ENCODE results near the gene GMDS. TPM values are rescaled to one million over a fixed set of nuclear protein-coding genes. Genes with fewer than 3 reads are reported as not detected.

GMDS gene
- total and polyA plus RNA-seq, 2 of the 13 experiments (the other 11 are each of a cell fraction or from before 2014, with no cell fraction given): 64.4 to 112 TPM

DNA sequence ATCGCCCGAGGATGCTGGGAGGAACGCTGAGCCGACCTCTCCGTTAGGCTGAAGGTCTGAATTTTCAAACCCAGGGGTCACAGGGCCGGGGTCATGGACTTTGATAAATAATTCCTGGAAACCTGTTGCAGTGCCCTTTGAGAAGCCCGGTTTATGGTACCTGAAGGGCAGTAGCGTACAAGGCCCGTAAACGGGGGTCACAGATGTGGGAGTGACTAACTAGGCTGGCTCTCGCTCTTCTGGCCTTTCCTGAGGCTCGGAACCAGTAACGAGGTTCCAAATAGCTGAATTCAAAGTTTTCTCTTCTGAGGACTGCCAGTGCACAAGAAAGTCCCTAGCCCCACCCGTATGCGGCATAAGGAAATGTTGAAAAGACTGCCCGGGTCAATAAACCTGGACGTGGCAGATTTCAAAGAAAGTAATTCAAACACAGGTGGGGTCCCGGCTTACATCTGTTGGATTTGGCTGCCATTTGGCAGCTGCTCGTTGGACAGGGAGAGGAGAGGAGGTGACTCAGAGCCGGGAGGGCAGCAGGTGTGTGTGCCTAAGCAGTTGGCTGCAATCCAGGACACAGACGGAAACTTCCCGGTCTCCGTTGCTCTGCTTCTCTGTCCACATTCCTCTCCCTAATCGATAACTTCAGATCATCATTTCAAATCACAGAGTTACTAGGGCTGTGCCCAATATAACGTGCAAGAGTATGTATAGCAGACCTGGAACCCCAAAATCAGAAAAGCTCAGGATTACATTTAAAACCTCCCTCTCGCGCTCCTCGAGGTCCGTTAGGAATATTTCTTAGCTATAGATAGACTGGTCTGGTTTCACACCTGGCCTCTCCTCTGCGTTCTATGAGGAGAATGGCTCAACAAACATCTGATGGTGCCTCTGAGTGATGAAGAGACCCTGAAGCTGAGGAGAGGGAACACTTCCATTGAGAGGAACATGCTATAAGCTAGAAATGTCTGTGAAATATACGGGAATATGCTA, 765 bp upstream of the GMDS start (continued):
- TF ChIP-seq, protein P1, sequence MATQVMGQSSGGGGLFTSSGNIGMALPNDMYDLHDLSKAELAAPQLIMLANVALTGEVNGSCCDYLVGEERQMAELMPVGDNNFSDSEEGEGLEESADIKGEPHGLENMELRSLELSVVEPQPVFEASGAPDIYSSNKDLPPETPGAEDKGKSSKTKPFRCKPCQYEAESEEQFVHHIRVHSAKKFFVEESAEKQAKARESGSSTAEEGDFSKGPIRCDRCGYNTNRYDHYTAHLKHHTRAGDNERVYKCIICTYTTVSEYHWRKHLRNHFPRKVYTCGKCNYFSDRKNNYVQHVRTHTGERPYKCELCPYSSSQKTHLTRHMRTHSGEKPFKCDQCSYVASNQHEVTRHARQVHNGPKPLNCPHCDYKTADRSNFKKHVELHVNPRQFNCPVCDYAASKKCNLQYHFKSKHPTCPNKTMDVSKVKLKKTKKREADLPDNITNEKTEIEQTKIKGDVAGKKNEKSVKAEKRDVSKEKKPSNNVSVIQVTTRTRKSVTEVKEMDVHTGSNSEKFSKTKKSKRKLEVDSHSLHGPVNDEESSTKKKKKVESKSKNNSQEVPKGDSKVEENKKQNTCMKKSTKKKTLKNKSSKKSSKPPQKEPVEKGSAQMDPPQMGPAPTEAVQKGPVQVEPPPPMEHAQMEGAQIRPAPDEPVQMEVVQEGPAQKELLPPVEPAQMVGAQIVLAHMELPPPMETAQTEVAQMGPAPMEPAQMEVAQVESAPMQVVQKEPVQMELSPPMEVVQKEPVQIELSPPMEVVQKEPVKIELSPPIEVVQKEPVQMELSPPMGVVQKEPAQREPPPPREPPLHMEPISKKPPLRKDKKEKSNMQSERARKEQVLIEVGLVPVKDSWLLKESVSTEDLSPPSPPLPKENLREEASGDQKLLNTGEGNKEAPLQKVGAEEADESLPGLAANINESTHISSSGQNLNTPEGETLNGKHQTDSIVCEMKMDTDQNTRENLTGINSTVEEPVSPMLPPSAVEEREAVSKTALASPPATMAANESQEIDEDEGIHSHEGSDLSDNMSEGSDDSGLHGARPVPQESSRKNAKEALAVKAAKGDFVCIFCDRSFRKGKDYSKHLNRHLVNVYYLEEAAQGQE (IDR thresholded peaks at IDR 0.05; ENCODE audit: borderline replicate concordance in 1 of 2, low read depth in 1 of 2, low read length in 2 of 2): peak in 1 of 2 experiments; percentile 32; a peak in 1 of 4 replicates
- TF ChIP-seq ETV6 (CRISPR knock-in tag; conservative IDR thresholded peaks at IDR 0.05): peak; percentile 49; the same call in 1 of the 2 replicates
- no peak for TF ChIP-seq NAIF1 (CRISPR knock-in tag; IDR thresholded peaks at IDR 0.05; ENCODE audit: borderline replicate concordance)
- TF ChIP-seq, protein P2, sequence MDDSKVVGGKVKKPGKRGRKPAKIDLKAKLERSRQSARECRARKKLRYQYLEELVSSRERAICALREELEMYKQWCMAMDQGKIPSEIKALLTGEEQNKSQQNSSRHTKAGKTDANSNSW (CRISPR knock-in tag; IDR thresholded peaks at IDR 0.05; ENCODE audit: borderline replicate concordance): no peak
- no peak for TF ChIP-seq ATF2 (CRISPR knock-in tag; IDR thresholded peaks at IDR 0.05)
- no peak for TF ChIP-seq ZNF251 (CRISPR knock-in tag; IDR thresholded peaks at IDR 0.05)
- no peak for TF ChIP-seq MAF1 (CRISPR knock-in tag; IDR thresholded peaks at IDR 0.05; ENCODE audit: borderline replicate concordance)
- no peak for TF ChIP-seq SP5 (CRISPR knock-in tag; IDR thresholded peaks at IDR 0.05; ENCODE audit: borderline replicate concordance, low read depth)
- TF ChIP-seq FOXK1 (CRISPR knock-in tag; IDR thresholded peaks at IDR 0.05; ENCODE audit: borderline replicate concordance, low read depth): 0 out of 2 replicates have a peak, but pooled peaks have one; percentile 13
- no peak for TF ChIP-seq THYN1 (CRISPR knock-in tag; IDR thresholded peaks at IDR 0.05; ENCODE audit: borderline replicate concordance, low read depth)
- TF ChIP-seq ZFAT (CRISPR knock-in tag; conservative IDR thresholded peaks at IDR 0.05): no peak
- TF ChIP-seq STAG1 (CRISPR knock-in tag; IDR thresholded peaks at IDR 0.05): 0 out of 2 replicates have a peak, but pooled peaks have one; percentile 10
- TF ChIP-seq ZSCAN29 (CRISPR knock-in tag; conservative IDR thresholded peaks at IDR 0.05): no peak; the same call in 1 of the 2 replicates
- TF ChIP-seq PRPF4 (IDR thresholded peaks at IDR 0.05; ENCODE audit: low read depth, low read length, poor library complexity, severe bottlenecking): no peak
- no peak for TF ChIP-seq PHB2 (IDR thresholded peaks at IDR 0.05; ENCODE audit: partially characterized antibody)
- TF ChIP-seq NR2F2 (IDR thresholded peaks at IDR 0.05; ENCODE audit: borderline replicate concordance, low read depth): no peak
- no peak for TF ChIP-seq RAD21 (CRISPR knock-in tag; IDR thresholded peaks at IDR 0.05)
- TF ChIP-seq ZNF746 (CRISPR knock-in tag; IDR thresholded peaks at IDR 0.05): 0 out of 2 replicates have a peak, but pooled peaks have one; percentile 11
- TF ChIP-seq, protein P3, sequence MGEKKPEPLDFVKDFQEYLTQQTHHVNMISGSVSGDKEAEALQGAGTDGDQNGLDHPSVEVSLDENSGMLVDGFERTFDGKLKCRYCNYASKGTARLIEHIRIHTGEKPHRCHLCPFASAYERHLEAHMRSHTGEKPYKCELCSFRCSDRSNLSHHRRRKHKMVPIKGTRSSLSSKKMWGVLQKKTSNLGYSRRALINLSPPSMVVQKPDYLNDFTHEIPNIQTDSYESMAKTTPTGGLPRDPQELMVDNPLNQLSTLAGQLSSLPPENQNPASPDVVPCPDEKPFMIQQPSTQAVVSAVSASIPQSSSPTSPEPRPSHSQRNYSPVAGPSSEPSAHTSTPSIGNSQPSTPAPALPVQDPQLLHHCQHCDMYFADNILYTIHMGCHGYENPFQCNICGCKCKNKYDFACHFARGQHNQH (CRISPR knock-in tag; IDR thresholded peaks at IDR 0.05): peak; percentile 33; the same call in 1 of the 2 replicates
- TF ChIP-seq MZF1 (CRISPR knock-in tag; IDR thresholded peaks at IDR 0.05; ENCODE audit: borderline replicate concordance): peak; percentile 20; the same call in 1 of the 2 replicates
- TF ChIP-seq ZNF782 (CRISPR knock-in tag; IDR thresholded peaks at IDR 0.05; ENCODE audit: borderline replicate concordance): no peak; the same call in 1 of the 2 replicates
- peak; percentile 16; the same call in 1 of the 2 replicates for TF ChIP-seq FOXO1 (CRISPR knock-in tag; IDR thresholded peaks at IDR 0.05)
